Measurements from ENCODE around the gene NPAS3.

The NPAS3 gene

GRCh38 chr14:33842299-33842698, 903.6 kb downstream of the NPAS3 start:
- no peak for TF ChIP-seq CTCF (IDR thresholded peaks at IDR 0.05; ENCODE audit: low read depth, low read length)
- H3K4me3 ChIP-seq (ENCODE audit: low read depth, low read length): no peak overlapping the region

GRCh38 chr14:33844118-33844517, 905.4 kb downstream of the NPAS3 start:
- no peak overlapping the region for H3K4me3 ChIP-seq (ENCODE audit: low read depth, low read length)
- TF ChIP-seq CTCF (IDR thresholded peaks at IDR 0.05; ENCODE audit: low read depth, low read length): no peak

- H3K4me3 ChIP-seq (ENCODE audit: low read depth, low read length): no peak overlapping the region
- TF ChIP-seq CTCF (IDR thresholded peaks at IDR 0.05; ENCODE audit: low read depth, low read length): no peak
These were observed 907.6 kb downstream of the NPAS3 start for GRCh38 chr14:33846100-33846824.

GRCh38 chr14:33847066-33847465, 908.4 kb downstream of the NPAS3 start:
- no peak overlapping the region for H3K4me3 ChIP-seq (ENCODE audit: low read depth, low read length)
- no peak for TF ChIP-seq CTCF (IDR thresholded peaks at IDR 0.05; ENCODE audit: low read depth, low read length)

- H3K4me3 ChIP-seq (ENCODE audit: low read depth, low read length): no peak overlapping the region
- TF ChIP-seq CTCF (IDR thresholded peaks at IDR 0.05; ENCODE audit: low read depth, low read length): no peak
These were observed 909.3 kb downstream of the NPAS3 start for GRCh38 chr14:33848009-33848408.

GRCh38 chr14:33848706-33849454, 910.2 kb downstream of the NPAS3 start:
- no peak overlapping the region for H3K4me3 ChIP-seq (ENCODE audit: low read depth, low read length)
- TF ChIP-seq CTCF (IDR thresholded peaks at IDR 0.05; ENCODE audit: low read depth, low read length): 0 out of 2 replicates have a peak, but pooled peaks have one; percentile 2

GRCh38 chr14:33849455-33849801, 910.7 kb downstream of the NPAS3 start:
- no peak for TF ChIP-seq CTCF (IDR thresholded peaks at IDR 0.05; ENCODE audit: low read depth, low read length)

More at GRCh38 chr14:33849455-33849801, 910.7 kb downstream of the NPAS3 start:
- H3K4me3 ChIP-seq (ENCODE audit: low read depth, low read length): no peak overlapping the region

Data from WI38 (cell line).